Activated CD8-positive, alpha-beta memory T cell treated with anti-CD3 and anti-CD28 coated beads, Interleukin-2, amount 10 ng/mL, durations not matched to agents 7 days and 5 days (primary cell): Measurements from ENCODE around the gene CSDE1. TPM values are rescaled to one million over a fixed set of nuclear protein-coding genes. Genes with fewer than 3 reads are reported as not detected.
"Not testable (repeated sequence)": the region's sequence is repeated elsewhere in the genome, so short reads cannot be mapped to it uniquely, and the experiment has no call there.

Experiments
- ATAC-seq: fragments of 150-1000 bp; cut with Tn5 transposase; one replicate; pipeline ENCODE4 v1.10.0; 2021; ENCODE audit warnings: moderate library complexity
- CTCF ChIA-PET: fragments of 350-600 bp; sonication (Branson Sonifier 250); formaldehyde crosslinking; loops from one replicate; lab custom pipeline; 2021; ENCODE audit warnings: antibody characterized with exemption; lab: Charles Lee
- DNase-seq: peaks from one replicate; pipeline ENCODE4 v3.0.0-alpha.2; 2020
- H3K27ac Mint-ChIP-seq: one replicate; pipeline ENCODE4 v1.8.0; 2021; ENCODE audit warnings: mild to moderate bottlenecking, mixed read lengths
- H3K27me3 Mint-ChIP-seq: one replicate; pipeline ENCODE4 v1.8.0; 2021; ENCODE audit warnings: mixed read lengths
- H3K36me3 Mint-ChIP-seq: one replicate; pipeline ENCODE4 v1.8.0; 2021; ENCODE audit warnings: mild to moderate bottlenecking, mixed read lengths
- H3K4me1 Mint-ChIP-seq: one replicate; pipeline ENCODE4 v1.8.0; 2021; ENCODE audit warnings: mixed read lengths
- H3K4me3 Mint-ChIP-seq: one replicate; pipeline ENCODE4 v1.8.0; 2021; ENCODE audit warnings: mild to moderate bottlenecking, moderate library complexity, mixed read lengths
- H3K9me3 Mint-ChIP-seq: one replicate; pipeline ENCODE4 v1.8.0; 2022; ENCODE audit warnings: low read depth, mixed read lengths
- total RNA-seq, 2 experiments: library from RNA; stranded (reverse); gene quantifications; one replicate each; pipeline ENCODE4 v1.2.3, GENCODE V29; 2021

Gene CSDE1
- total RNA-seq, 2 experiments from 2014 or later: 331 to 410 TPM

DNA sequence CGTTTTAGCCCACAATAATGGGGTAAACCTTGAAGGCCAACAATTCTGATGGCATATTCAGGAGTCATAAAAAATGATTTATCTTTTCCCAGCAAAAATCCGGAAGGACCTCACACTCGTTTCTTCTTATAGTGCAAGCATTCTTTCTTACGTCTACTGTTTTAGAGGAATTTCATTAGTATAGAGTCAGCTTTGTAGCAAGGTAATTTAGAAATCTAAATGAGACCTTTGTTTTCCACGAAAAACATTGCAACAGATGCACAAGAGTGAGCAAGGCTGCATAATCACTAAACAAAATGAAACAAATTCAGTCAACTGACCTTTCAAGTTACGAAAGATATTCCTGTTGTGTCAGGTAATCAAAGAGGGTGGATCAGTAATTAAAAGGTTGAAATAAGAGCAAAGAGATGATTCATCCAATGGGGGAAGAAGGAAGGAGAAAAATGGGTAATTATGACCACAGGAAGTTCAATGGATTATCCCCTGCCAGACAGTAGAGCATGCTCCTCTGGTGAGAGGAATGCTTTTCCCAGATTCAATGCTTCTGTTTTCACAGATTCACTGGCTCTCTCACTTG lies 560 bp upstream of the CSDE1 start:
- peaks cover 23% of the 10 kb centered on the region for H3K36me3 Mint-ChIP-seq
- peaks cover 3% of the 10 kb centered on the region for H3K9me3 Mint-ChIP-seq
- H3K4me3 Mint-ChIP-seq: peak overlapping the region; percentile 97
- H3K4me1 Mint-ChIP-seq: peaks cover 42% of the 10 kb centered on the region
- CTCF ChIA-PET: interaction anchor here (0.8 to 1.5 kb wide), 3 partner anchors 11 to 42 kb away, joined by 3 to 8 read pairs (median 4); partner anchors contain the start of gene NRAS
- ATAC-seq (no peak), DNase-seq (no peak)
- H3K27me3 Mint-ChIP-seq: no peaks in the 10 kb centered on the region
- H3K27ac Mint-ChIP-seq: peak overlapping the region; percentile 99

- ATAC-seq (peak; percentile 4), DNase-seq (no peak)
- Mint-ChIP-seq H3K27me3 (no peaks in the 10 kb centered on the region), H3K4me1 (peaks cover 54% of the 10 kb centered on the region), H3K27ac (peak overlapping the region; percentile 99), H3K4me3 (peak overlapping the region; percentile 97), H3K36me3 (peaks cover 23% of the 10 kb centered on the region), H3K9me3 (peaks cover 3% of the 10 kb centered on the region)
- CTCF ChIA-PET: interaction anchor here (1.4 to 1.5 kb wide), 2 partner anchors 12 to 41 kb away, joined by 3 to 8 read pairs; partner anchors contain the start of gene NRAS
Observed at GRCh38 chr1:114756949-114757454, 782 bp downstream of the CSDE1 start.

GRCh38 chr1:114756009-114756892 lies 1.5 kb downstream of the CSDE1 start:
- H3K27ac Mint-ChIP-seq: peak overlapping the region; percentile 99
- CTCF ChIA-PET: no interaction called here
- H3K4me1 Mint-ChIP-seq: peaks cover 61% of the 10 kb centered on the region
- ATAC-seq: peak; percentile 17
- no peak for DNase-seq
- peak overlapping the region; percentile 97 for H3K4me3 Mint-ChIP-seq
- no peaks in the 10 kb centered on the region for H3K27me3 Mint-ChIP-seq
- H3K36me3 Mint-ChIP-seq: peaks cover 25% of the 10 kb centered on the region
- H3K9me3 Mint-ChIP-seq: peaks cover 3% of the 10 kb centered on the region

DNA sequence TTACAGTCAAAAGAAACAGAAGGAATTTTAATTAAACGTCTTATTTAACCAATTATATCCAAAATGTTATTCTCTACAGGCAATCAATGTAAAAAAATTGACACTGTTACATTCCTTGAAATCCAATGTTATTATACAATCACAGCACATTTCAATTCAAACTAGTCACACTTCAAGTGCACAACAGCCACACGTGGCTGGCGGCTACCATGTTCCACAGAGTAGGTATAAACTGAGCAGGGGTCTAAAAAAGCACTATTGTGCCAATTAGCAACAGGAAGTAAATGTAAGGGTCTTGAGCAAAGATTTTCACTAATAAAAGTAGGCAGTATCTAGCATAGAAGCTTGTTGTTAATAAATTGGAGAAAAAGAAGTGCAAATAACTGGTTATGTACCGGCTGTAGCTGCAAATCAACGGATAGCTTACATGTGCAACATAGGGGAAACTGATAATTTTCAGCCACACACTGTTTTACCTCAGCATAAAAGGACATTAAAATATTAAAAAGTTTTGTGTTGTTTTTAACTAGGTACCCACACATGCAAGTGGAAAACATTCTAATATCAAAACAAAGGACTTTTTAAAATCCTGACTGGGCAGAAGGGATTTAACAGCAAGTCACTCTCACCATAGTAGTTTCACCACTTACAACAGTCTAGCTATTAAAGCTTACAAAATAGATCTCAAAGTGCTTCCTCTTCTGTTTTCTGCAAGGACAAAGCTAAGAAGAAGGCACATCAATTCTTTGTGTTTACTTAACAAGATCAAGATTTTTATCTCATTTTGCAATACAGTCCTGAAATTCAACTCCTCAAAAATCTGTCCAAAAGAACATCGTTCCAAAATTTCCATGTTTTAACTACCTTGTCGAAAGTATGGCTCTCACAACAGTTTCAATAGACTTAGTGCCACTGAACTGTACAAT lies 2.5 kb downstream of the CSDE1 start:
- CTCF ChIA-PET: no interaction called here
- ATAC-seq: no peak
- Mint-ChIP-seq H3K27me3 (no peaks in the 10 kb centered on the region), H3K9me3 (peaks cover 3% of the 10 kb centered on the region), H3K4me1 (peaks cover 69% of the 10 kb centered on the region), H3K27ac (peak overlapping the region; percentile 99), H3K4me3 (peak overlapping the region; percentile 97), H3K36me3 (peaks cover 30% of the 10 kb centered on the region)
- DNase-seq: no peak

- peak overlapping the region; percentile 99 for H3K27ac Mint-ChIP-seq
- H3K36me3 Mint-ChIP-seq: peaks cover 41% of the 10 kb centered on the region
- ATAC-seq, CTCF ChIA-PET, H3K27me3 Mint-ChIP-seq, H3K9me3 Mint-ChIP-seq, H3K4me3 Mint-ChIP-seq: not testable (repeated sequence)
- DNase-seq: peak; percentile 48
- H3K4me1 Mint-ChIP-seq: peaks cover 72% of the 10 kb centered on the region
Observed at GRCh38 chr1:114753702-114754101, 4.1 kb downstream of the CSDE1 start.

DNA sequence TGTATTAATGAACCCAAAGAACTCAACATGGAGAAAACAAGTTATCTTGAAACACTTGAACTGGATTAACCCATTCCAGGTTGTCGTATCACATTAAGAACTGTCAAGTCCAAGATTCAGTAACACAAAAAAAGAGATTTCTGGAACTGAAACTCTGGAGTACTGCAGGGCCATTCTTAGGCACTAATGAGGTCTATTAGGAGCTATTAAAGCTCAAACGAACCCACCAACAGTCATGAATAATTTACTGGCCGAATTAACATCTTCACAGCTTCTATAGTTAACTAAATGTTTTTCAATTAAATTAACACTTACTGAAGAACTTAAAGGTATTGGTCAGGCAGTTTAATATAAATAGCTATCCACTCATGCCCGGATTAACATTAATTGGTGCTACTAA lies 4.6 kb downstream of the CSDE1 start:
- no peak overlapping the region for H3K4me3 Mint-ChIP-seq
- no peak overlapping the region for H3K27ac Mint-ChIP-seq
- no peaks in the 10 kb centered on the region for H3K9me3 Mint-ChIP-seq

DNA sequence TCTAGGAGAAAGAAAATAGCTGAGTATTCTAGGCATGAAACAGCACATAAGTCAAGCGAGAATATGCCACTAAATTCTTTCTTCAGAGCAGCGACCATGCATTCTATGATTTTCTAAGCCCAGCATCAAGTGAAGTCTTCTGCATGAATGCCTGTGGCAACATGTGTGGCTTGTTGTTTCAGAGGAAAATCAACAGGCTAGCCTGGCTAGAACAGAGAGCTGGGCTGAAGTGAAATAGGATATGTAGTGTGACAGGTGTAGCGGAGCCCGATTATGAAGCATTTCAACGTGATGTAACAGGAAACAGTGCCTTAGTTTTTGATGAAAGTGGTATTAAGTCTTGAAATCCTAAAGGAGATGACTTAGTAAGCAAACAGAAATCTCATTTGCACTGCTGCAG lies 7.0 kb downstream of the CSDE1 start:
- Mint-ChIP-seq H3K4me3 (no peak overlapping the region), H3K36me3 (peaks cover 48% of the 10 kb centered on the region), H3K4me1 (peaks cover 81% of the 10 kb centered on the region), H3K27me3 (no peaks in the 10 kb centered on the region), H3K27ac (peak overlapping the region; percentile 38), H3K9me3 (no peaks in the 10 kb centered on the region)
- no peak for DNase-seq
- CTCF ChIA-PET: no interaction called here
- ATAC-seq: no peak

More for the DNA sequence above, 4.6 kb downstream of the CSDE1 start:
- peaks cover 72% of the 10 kb centered on the region for H3K4me1 Mint-ChIP-seq
- H3K36me3 Mint-ChIP-seq: peaks cover 47% of the 10 kb centered on the region
- DNase-seq (no peak), ATAC-seq (no peak)
- H3K27me3 Mint-ChIP-seq: no peaks in the 10 kb centered on the region
- CTCF ChIA-PET: interaction anchor here (0.6 kb wide), 1 partner anchor 15 kb away, joined by 3 read pairs; no protein-coding TSS in a partner anchor

- Mint-ChIP-seq H3K4me3 (no peak overlapping the region), H3K27ac (no peak overlapping the region)
Observed at GRCh38 chr1:114749835-114750234, 7.9 kb downstream of the CSDE1 start.

DNA sequence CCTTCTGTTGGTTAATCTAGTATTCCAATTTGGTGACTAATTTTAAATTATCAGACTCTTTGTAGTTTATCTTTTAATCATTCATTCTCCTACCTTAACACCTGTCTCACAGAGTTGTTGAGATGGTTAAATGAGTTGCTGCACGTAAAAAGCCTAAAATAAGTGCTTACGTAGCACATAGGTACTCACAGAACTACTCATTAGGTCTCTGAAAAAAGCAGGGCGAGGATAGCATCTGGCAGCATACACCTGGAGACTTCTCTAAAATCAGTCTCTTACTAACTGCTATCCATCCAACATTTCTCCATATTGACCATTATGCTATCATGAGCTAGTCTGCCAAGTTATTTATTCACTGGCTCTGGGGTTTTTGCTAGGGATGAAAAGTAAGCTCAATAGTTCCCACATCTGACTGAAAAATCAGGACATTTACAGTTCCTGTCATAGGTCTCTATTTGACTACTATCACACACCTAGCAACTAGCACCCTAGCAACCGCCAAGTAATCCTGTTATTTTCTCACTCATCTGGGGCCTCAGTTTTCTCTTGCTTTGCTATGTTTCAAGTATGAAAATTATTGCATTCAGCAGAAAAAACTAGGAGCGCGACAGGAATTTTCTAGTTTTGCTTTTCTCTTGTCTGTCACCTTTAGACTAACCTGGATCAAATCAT lies 11.2 kb downstream of the CSDE1 start:
- Mint-ChIP-seq H3K27ac (peak overlapping the region; percentile 56), H3K4me1 (peaks cover 65% of the 10 kb centered on the region), H3K36me3 (peaks cover 61% of the 10 kb centered on the region), H3K9me3 (no peaks in the 10 kb centered on the region), H3K4me3 (no peak overlapping the region), H3K27me3 (no peaks in the 10 kb centered on the region)
- peak; percentile 35 for ATAC-seq
- no peak for DNase-seq
- CTCF ChIA-PET: no interaction called here

More at GRCh38 chr1:114749835-114750234, 7.9 kb downstream of the CSDE1 start:
- Mint-ChIP-seq H3K4me1 (peaks cover 80% of the 10 kb centered on the region), H3K36me3 (peaks cover 45% of the 10 kb centered on the region), H3K27me3 (no peaks in the 10 kb centered on the region), H3K9me3 (no peaks in the 10 kb centered on the region)
- CTCF ChIA-PET: no interaction called here
- DNase-seq (no peak), ATAC-seq (no peak)

DNA sequence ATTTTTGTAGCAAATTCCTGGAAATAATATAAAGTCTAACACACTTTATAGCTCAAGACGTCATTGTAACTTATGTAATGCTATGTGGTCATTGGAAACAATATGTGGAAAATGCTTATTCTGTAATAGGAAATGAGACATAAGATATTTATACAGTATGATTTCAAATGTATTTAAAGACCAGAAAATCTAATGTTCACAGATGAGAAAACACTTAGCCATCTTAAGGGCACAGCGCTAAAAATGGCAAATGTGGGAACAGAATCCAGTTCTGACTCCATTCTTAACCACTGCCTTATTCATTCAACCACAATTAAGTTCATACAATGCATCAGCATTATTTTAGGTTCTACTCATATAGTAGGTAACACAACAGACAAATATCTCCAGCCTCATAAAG lies 12.5 kb downstream of the CSDE1 start:
- Mint-ChIP-seq H3K4me3 (no peak overlapping the region), H3K9me3 (no peaks in the 10 kb centered on the region), H3K4me1 (peaks cover 58% of the 10 kb centered on the region), H3K27ac (peak overlapping the region; percentile 56), H3K27me3 (no peaks in the 10 kb centered on the region), H3K36me3 (peaks cover 66% of the 10 kb centered on the region)
- ATAC-seq (peak; percentile 83), DNase-seq (no peak)
- CTCF ChIA-PET: interaction anchor here (1.0 kb wide), 1 partner anchor 13 kb away, joined by 4 read pairs; the partner anchor contains the start of gene CSDE1

GRCh38 chr1:114741963-114742746 lies 15.6 kb downstream of the CSDE1 start:
- no peaks in the 10 kb centered on the region for H3K9me3 Mint-ChIP-seq

DNA sequence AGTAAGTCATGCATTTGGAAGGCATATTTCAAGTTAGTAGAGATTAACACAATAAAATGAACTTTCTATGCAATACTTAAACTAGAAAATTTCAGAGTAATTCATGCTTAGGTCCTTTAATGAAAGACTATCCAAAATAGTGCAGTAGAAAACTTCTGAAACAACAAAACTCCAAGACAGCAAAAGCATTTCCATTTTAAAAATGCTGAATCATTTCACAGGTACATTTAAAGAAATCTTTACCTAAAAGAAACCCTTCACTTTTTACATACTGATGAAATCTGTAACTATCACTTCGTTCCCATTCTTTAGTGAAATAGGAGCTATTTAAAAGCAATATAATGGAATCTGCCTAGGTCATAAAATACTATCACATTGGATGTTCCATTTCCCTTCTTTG lies 17.5 kb downstream of the CSDE1 start:
- H3K4me3 Mint-ChIP-seq: no peak overlapping the region
- no peak for DNase-seq
- no peaks in the 10 kb centered on the region for H3K9me3 Mint-ChIP-seq
- peaks cover 27% of the 10 kb centered on the region for H3K4me1 Mint-ChIP-seq
- no peaks in the 10 kb centered on the region for H3K27me3 Mint-ChIP-seq
- no peak for ATAC-seq
- H3K27ac Mint-ChIP-seq: no peak overlapping the region
- peaks cover 57% of the 10 kb centered on the region for H3K36me3 Mint-ChIP-seq
- CTCF ChIA-PET: no interaction called here

More at GRCh38 chr1:114741963-114742746, 15.6 kb downstream of the CSDE1 start:
- no peak for DNase-seq
- Mint-ChIP-seq H3K4me1 (peaks cover 42% of the 10 kb centered on the region), H3K36me3 (peaks cover 57% of the 10 kb centered on the region), H3K27ac (no peak overlapping the region), H3K4me3 (no peak overlapping the region), H3K27me3 (no peaks in the 10 kb centered on the region)
- CTCF ChIA-PET: no interaction called here
- ATAC-seq: no peak
